ENCODE data around the gene PHF1. TPM values are rescaled to one million over a fixed set of nuclear protein-coding genes. Genes with fewer than 3 reads are reported as not detected.

The PHF1 gene
- total RNA-seq, 1 experiment from 2014 or later, result 25.5 TPM

DNA sequence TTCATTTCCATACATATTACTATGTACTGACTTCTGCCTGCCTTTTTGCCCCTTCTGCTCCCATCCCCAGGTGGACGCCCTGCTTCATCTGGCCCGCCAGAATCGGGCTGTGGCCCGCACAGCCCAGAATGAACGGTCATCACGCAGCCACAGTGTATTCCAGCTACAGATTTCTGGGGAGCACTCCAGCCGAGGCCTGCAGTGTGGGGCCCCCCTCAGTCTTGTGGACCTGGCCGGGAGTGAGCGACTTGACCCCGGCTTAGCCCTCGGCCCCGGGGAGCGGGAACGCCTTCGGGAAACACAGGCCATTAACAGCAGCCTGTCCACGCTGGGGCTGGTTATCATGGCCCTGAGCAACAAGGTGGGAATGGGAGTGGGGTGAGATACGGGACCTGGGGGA is 4.7 kb upstream of the PHF1 start:
- peaks cover 75% of the 10 kb centered on the region for H3K36me3 ChIP-seq
- no peaks in the 10 kb centered on the region for H3K9me3 ChIP-seq (replicated peaks)
- no peaks in the 10 kb centered on the region for H3K27me3 ChIP-seq

DNA sequence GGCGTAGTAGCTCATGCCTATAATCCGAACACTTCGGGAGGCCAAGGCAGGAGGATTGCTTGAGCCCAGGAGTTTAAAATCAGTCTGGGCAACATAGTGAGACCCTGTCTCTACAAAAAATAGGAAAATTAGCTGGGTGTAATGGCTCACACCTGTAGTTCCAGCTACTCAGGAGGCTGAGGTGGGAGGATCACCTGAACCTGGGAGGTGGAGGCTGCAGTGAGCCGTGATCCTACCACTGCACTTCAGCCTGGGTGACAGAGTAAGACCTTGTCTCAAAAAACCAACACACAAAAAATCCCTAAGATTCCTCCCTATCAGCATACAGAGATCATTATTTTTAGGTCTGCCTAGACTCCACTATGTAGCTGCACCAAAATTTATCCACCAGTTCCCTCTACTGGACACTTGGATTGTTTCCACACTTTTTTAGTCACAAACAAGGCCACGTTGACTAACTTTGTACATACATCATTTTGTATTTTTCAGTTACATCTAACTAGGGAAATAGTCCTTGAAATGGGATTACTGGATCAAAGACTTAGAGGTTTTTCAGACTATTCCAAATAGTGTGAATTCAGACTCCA is 3.6 kb upstream of the PHF1 start:
- DNase-seq, result peak in 1 of 2 experiments; percentile 30
- Histone ChIP-seq H3K27me3 (no peaks in the 10 kb centered on the region), H3K4me3 (no peak overlapping the region), H3K9me3 (replicated peaks) (no peaks in the 10 kb centered on the region), H3K4me1 (peaks cover 5% of the 10 kb centered on the region), H3K36me3 (peaks cover 64% of the 10 kb centered on the region), H3K27ac (no peak overlapping the region)

More for the DNA sequence above, 4.7 kb upstream of the PHF1 start:
- DNase-seq, result no peak
- H3K4me1 ChIP-seq, result peaks cover 5% of the 10 kb centered on the region
- no peak overlapping the region for H3K27ac ChIP-seq
- no peak overlapping the region for H3K4me3 ChIP-seq

DNA sequence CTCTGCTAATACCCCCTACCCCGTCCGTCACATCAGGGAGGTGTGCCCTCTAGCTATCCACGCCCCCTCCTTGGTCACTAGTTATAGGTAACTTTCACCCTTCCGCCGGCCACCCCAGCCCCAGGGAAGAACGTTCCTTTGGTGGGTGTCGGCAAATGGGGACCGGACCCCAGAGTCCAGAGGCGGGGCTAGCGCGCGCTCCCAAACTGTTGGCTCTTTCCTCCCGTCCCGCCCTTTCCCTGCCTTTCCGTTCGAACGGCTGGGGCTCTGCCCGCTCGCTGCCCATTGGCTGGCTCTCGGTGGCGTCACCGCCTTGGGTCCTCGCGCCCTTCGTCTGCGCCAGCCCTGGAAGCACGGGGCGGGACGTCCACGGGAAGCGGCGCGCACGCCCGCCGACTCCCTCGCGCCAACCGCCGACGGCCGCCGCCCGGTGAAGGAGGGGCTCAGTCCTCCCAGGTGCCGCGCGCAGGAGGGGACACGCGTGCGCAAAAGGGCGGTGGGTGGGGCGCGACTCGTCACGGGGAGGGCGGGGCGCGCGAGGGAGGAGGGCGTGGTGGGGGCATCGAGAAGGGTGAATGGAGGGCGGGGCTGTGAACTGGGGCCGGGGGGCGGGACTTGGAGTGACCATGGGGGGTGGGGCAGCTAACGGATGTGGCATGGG is 634 bp upstream of the PHF1 start:
- Histone ChIP-seq H3K27me3 (no peaks in the 10 kb centered on the region), H3K4me3 (peak overlapping the region; percentile 89), H3K36me3 (peaks cover 37% of the 10 kb centered on the region)

DNA sequence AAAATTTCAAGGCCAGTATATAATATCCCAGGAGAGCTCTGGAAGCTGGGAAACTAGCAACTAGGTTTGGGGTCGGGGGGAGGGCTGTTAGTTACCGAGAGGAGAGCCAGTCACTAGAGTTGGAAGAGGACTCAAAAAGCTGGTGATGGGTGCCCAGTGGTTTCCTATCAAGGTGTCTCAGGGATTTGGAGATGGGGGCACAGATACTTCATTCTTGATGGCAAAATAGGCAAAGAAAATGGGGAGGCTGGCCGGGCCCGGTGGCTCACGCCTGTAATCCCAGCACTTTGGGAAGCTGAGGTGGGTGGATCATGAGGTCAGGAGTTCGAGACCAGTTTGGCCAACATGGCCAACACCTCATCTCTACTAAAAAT is 805 bp downstream of the PHF1 start:
- H3K4me3 ChIP-seq, result peak overlapping the region; percentile 89
- peak overlapping the region; percentile 56; the same call in 1 of the 2 replicates for H3K27ac ChIP-seq
- H3K9me3 ChIP-seq (replicated peaks), result no peaks in the 10 kb centered on the region
- peaks cover 25% of the 10 kb centered on the region for H3K36me3 ChIP-seq
- peaks cover 5% of the 10 kb centered on the region for H3K4me1 ChIP-seq
- no peak for DNase-seq
- no peaks in the 10 kb centered on the region for H3K27me3 ChIP-seq

More for the DNA sequence above, 634 bp upstream of the PHF1 start:
- Histone ChIP-seq H3K9me3 (replicated peaks) (no peaks in the 10 kb centered on the region), H3K4me1 (peaks cover 5% of the 10 kb centered on the region), H3K27ac (peak overlapping the region; percentile 61)
- peak; percentile 97 to 98 for DNase-seq

DNA sequence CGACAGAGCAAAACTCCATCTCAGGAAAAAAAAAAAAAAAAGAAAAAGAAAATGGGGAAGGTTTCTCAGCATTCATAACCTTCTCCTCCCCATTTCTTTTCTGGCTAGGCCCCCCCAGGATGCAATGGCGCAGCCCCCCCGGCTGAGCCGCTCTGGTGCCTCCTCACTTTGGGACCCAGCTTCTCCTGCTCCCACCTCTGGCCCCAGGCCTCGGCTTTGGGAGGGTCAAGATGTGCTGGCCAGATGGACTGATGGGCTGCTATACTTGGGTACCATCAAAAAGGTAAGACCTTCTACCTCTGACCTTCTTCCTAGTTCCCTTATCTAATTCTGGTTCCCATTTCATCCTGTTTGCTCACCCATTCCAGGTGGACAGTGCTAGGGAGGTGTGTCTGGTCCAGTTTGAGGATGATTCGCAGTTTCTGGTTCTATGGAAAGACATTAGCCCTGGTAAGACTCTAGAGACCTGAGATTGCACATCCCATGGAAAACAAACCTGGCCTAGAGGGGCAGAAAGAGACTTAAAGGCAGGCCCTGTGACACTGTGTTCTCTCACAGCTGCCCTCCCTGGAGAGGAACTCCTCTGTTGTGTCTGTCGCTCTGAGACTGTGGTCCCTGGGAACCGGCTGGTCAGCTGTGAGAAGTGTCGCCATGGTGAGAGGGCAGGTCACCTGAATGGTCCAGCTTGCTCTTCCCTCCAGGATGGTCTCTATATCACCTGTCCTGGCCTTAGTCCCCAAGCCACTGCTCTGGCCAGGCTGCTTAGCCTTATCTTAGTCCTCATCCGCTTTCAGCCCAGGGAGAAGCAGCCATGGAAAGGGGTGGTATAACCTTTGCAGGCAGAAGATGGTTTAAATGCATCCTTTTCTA is 1.6 kb downstream of the PHF1 start:
- H3K4me3 ChIP-seq, result no peak overlapping the region
- no peak overlapping the region for H3K27ac ChIP-seq

DNA sequence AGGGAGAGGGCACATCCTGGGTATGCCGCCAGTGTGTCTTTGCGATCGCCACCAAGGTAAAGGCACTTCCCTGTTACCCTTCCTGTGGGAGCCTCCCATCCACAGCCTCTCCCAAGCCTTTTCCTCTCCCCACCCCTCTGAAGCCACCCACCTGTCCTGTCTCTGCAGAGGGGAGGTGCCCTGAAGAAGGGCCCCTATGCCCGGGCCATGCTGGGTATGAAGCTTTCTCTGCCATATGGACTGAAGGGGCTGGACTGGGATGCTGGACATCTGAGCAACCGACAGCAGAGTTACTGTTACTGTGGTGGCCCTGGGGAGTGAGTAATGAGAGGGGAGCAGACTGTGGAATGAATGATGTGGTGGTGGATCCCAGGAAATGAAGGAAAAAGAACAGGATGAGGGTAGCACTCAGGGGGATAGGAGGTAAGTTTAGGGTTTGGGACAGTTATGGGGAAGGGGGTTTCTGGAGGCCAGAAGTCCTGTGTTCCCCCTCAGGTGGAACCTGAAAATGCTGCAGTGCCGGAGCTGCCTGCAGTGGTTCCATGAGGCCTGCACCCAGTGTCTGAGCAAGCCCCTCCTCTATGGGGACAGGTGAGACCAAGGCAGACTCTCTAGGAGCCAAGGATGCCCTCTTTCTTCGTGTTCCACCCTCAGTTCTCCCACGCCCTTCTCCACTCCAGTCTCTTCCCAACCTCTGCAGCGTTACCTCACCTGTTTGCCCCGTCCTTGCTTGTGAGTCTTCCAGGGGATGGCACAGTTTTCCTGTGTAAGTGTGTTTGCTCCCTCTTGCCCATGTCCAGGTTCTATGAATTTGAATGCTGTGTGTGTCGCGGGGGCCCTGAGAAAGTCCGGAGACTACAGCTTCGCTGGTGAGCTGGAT is 2.7 kb downstream of the PHF1 start:
- Histone ChIP-seq H3K4me3 (no peak overlapping the region), H3K9me3 (replicated peaks) (no peaks in the 10 kb centered on the region), H3K27me3 (no peaks in the 10 kb centered on the region), H3K4me1 (peaks cover 6% of the 10 kb centered on the region), H3K27ac (no peak overlapping the region), H3K36me3 (peaks cover 9% of the 10 kb centered on the region)
- DNase-seq, result no peak

More for the DNA sequence above, 1.6 kb downstream of the PHF1 start:
- H3K36me3 ChIP-seq, result peaks cover 19% of the 10 kb centered on the region
- H3K4me1 ChIP-seq, result peaks cover 5% of the 10 kb centered on the region
- no peaks in the 10 kb centered on the region for H3K27me3 ChIP-seq
- H3K9me3 ChIP-seq (replicated peaks), result no peaks in the 10 kb centered on the region
- no peak for DNase-seq

DNA sequence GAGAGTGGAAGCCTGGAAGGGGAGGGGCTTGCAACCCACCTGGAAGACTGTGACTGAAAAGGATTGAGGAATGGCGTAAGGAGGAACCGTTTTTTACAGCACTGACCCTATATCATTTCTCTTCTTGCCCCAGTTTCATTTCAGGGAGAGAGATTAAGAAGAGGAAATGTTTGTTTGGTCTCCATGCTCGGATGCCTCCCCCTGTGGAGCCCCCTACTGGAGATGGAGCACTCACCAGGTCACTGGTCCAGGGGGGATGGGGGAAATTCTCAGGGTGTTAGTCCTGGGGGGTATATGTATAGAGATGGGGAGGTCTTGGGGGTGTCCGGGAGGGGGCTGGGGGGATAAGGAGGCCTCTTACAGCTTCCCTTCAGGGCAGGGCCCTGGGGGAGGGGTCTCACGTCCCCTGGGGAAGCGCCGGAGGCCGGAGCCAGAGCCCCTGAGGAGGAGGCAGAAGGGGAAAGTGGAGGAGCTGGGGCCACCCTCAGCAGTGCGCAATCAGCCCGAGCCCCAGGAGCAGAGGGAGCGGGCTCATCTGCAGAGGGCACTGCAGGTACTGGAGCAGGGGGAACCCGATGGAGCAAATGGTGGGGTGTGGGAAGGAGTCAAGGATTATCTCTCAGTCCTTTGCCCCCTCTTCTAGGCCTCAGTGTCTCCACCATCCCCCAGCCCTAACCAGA is 3.9 kb downstream of the PHF1 start:
- Histone ChIP-seq H3K9me3 (replicated peaks) (no peaks in the 10 kb centered on the region), H3K4me1 (peaks cover 9% of the 10 kb centered on the region; the same call in 1 of the 2 replicates), H3K27me3 (no peaks in the 10 kb centered on the region), H3K4me3 (no peak overlapping the region), H3K36me3 (peaks cover 6% of the 10 kb centered on the region; the same call in 1 of the 2 replicates), H3K27ac (no peak overlapping the region)
- DNase-seq, result peak; percentile 19 to 41

DNA sequence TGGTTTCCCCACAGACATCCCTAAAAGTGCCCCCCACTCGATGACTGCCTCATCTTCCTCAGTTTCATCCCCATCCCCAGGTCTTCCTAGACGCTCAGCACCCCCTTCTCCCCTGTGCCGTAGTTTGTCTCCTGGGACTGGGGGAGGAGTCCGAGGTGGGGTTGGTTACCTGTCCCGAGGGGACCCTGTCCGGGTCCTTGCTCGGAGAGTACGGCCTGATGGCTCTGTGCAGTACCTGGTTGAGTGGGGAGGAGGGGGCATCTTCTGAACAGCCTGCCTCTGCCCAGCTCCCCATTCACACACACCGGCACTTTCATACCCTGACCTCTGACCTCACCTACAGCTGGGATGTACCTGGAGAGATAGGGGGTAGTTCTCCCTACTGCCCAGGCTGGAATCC is 5.0 kb downstream of the PHF1 start:
- no peaks in the 10 kb centered on the region for H3K27me3 ChIP-seq
- DNase-seq, result no peak
- H3K9me3 ChIP-seq (replicated peaks), result no peaks in the 10 kb centered on the region
- no peak overlapping the region for H3K4me3 ChIP-seq
- no peak overlapping the region for H3K27ac ChIP-seq
- peaks cover 6% of the 10 kb centered on the region; the same call in 1 of the 2 replicates for H3K36me3 ChIP-seq
- peaks cover 9% of the 10 kb centered on the region; the same call in 1 of the 2 replicates for H3K4me1 ChIP-seq

DNA sequence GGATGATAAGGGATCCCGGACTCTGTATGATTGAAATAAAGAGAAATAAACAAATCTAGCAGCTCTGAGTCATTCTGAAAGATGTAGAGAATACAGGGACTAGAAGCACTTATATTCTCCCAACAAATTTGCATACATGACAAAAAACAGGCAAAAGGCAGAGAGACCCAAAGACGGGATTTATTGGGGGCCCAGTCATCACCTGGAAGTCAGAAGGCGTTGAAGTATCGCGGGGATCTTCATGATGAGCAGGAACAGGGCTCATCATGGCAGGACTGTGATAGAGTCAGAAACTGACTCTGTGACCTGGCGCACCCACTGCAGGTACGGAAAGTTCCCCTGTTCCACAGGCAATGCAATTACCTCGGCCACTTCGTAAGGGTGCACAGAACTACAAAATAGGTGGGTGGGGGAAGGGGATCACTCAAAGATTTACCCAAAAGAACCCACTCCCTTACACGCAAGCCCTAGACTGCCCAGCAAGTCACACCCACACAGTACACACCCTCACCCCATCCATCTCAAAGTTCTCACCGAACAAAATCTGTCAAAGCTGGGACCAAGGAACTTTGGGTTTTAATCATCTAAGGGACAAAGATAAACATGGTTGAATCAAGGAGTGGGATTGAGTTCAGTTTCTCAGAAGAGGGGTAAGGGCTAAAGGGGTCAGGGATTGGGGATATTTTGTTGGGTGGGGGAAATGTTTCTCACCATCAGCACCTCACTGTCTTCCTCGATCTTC is 5.7 kb downstream of the PHF1 start:
- Histone ChIP-seq H3K9me3 (replicated peaks) (no peaks in the 10 kb centered on the region), H3K27me3 (no peaks in the 10 kb centered on the region), H3K36me3 (peaks cover 6% of the 10 kb centered on the region; the same call in 1 of the 2 replicates), H3K27ac (no peak overlapping the region), H3K4me3 (peak overlapping the region; percentile 69), H3K4me1 (peaks cover 9% of the 10 kb centered on the region; the same call in 1 of the 2 replicates)
- no peak for DNase-seq

DNA sequence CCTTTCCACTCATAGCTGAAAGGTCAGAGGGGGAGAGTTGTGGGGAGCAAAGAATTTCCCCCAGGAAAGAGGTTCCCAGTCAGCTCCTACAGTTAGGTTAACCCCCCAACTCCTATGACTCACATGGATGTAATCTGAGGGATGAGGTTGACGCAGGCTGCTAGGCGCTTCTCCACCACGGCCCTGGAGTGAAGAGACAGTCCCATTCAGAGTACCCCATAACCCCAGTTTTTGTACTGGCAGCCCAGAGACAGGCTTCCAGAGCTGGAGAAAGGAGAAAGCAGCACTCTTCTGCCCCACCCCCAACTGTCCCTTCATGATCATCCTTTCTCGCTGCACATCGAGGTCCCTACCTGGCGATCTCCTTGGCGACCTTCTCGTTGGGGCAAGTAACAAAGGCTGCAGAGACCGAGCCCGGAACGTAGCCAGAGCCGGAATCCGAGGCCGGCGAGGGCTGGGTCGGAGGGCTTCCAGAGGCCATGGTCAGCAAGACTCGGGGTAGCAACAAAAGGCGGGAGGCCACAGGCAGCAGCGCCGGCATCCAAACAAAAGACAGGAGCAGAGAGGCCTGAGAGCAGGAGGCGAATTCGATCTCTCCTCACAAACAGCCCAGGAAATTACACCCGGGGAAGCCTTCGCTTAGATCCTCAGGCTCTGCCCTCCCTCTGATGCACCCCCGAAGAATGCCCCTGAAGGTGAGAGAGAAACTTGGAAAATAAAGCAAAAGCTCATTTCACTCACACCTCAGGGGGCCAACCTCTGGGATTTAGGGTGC is 6.5 kb downstream of the PHF1 start:
- peak overlapping the region; percentile 40 for H3K27ac ChIP-seq
- no peaks in the 10 kb centered on the region for H3K9me3 ChIP-seq (replicated peaks)
- H3K36me3 ChIP-seq, result peaks cover 6% of the 10 kb centered on the region; the same call in 1 of the 2 replicates
- peak overlapping the region; percentile 69 for H3K4me3 ChIP-seq
- peaks cover 3% of the 10 kb centered on the region for H3K27me3 ChIP-seq
- peaks cover 9% of the 10 kb centered on the region; the same call in 1 of the 2 replicates for H3K4me1 ChIP-seq
- DNase-seq, result peak; percentile 24 to 27

DNA sequence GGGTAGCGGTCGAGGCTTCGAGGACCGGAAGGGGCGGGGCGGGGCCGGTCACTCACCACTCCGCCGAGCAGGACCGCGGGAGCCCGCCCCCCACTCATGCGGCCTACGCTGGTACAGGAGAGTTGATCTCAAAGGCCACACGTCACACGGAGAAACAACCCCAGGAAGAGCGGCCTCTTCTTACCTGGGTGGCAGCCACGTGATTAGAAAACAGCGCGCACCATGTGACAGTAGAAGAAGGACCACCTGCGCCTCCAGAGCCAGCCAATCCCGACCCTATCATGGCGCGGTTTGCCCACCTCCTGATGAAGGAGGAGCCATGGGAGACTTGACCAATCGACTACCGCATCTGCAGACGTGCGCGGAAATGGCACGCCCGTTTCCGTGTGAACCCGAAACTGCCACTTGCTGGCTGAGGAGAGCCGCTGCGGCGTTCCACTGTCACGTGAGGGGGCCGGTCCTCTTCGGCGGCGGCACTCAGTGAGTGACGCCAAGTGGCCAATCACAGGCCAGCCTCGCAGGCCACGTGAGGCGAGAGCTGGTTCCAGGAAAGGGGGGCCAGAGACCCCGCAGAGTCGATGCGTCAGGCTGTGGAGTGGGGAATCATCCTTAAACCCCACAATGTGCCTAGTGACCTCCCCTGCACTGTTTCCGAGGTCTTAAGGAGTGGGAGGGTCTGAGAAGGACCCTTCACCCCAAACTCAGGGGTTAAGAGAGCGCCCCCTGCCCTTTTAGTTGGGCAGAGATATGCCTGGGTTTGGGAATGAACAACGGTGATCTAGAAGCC is 7.3 kb downstream of the PHF1 start, which contains the start of gene CUTA:
Gene CUTA, minus strand, starts transcription at position 205 of the 787 bp plus-strand sequence. Its CDS starts 107 bp downstream, at position 98.
- peaks cover 10% of the 10 kb centered on the region for H3K27me3 ChIP-seq
- H3K36me3 ChIP-seq, result peaks cover 6% of the 10 kb centered on the region; the same call in 1 of the 2 replicates
- H3K4me3 ChIP-seq, result peak within 1 kb of the TSS; percentile 69

More for the DNA sequence above, 7.3 kb downstream of the PHF1 start, which contains the start of gene CUTA:
- Histone ChIP-seq H3K9me3 (replicated peaks) (no peaks in the 10 kb centered on the region), H3K27ac (peak within 1 kb of the TSS; percentile 45), H3K4me1 (peaks cover 9% of the 10 kb centered on the region; the same call in 1 of the 2 replicates)
- peak; percentile 99 for DNase-seq
